GM21367 (cell line): ENCODE data around the gene PIK3R3.

Experiments used
- ATAC-seq: cut with Tn5 transposase; IDR thresholded peaks from one replicate; pipeline ENCODE4 v1.9.1; 2021; ENCODE audit not compliant: unreplicated experiment

Gene PIK3R3

DNA sequence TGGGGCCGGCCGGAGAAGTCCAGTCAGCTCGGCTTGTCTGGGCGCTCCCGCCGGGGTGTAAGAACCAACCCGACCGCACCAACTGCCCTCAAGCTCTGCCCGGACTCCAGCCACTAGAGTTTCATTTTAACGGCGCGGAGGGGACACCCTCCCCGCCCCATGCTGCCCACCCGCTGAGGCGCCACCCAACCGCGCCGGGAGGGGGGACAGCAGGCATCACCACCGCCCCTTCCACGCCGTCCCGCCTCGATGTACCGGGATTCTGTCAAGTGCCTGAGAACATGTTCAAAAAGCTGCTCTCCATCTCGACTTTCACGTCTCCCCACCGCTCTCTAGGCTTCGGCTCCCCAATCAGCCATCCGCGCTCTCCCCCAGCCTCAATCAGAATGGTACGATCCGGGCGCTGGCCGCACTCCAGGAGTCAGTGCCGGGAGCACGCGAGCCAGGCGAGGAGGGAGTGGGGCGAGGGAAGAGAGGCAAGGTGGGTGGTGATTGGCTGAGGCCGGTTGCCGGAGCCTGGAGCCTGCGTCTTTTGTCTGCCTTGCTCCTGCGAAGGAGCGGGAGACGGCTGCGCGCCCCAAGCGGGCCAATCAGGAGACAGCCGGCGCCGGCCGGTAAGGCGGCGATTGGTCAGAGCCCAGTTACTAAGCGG is at the start of gene PIK3R3:
Gene PIK3R3, minus strand, starts transcription at position 101 of the 652 bp plus-strand sequence. CDS start 677 bp downstream, outside the sequence.
- peak; percentile 81 for ATAC-seq

GRCh38 chr1:46181343-46182260 is 49.2 kb upstream of the PIK3R3 start:
- ATAC-seq = no peak

DNA sequence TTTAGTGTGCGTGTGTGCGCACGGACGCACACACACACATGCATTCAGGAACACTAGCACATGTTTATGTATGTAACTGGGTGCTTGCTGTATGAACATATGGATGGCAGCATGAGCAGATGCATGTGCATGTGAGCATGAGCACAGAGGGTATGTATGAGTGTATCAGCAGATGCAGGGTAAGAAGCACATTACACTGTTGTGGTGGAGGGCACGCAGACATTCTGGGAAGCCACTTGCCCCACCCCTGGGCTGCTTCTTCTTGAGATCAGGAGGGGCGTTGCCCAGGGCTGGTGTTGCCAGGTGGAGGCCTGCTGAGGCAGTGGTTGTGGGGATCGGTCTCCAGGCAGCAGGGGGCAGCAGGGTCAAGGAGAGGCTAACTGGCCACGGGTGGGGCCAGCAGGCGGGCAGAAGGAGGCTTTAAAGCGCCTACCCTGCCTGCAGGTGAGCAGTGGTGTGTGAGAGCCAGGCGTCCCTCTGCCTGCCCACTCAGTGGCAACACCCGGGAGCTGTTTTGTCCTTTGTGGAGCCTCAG is 47.7 kb upstream of the PIK3R3 start:
- no peak for ATAC-seq

DNA sequence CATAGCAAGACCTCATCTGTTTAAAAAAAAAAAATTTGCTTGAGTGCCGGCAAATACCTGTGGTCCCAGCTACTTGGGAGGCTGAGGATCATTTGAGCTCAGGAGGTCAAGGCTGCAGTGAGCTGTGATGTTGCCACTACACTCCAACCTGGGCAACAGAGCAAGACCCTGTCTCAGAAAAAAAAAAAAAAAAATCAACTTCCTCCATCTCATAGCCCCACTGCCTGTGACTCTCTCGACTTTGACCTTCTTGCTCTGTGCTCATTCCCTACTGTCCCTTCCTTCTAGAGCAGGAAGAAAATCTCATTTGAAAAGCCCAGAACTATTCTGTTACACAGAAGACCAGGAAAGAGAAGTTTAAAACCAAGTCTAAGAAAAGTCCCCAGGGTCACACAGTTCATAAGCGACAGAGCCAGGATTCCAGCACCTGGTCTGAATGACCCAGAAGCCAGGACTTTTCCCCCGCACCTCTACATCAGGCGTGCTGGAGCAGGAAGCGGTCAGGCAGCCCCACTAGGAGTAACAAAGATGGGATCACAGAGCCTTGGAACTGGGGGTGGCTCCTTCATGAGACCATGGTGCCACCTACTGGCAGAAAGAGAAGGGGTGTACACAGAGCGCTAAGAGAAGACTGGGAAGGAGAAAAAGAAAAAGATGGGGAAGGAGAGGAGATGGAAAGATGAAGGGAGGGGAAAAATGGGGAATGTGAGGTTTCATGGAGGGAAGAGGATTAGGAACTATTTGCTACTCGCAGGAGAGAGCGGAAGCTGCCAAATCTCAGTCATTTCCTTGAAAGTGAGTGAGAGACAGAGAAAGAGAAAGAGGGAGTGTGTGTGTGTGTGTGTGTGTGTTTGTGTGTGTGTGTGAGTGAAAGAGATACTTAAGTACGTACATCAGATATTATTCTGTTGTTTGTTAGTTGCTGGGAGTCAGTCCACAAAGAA is 47.0 kb upstream of the PIK3R3 start:
- ATAC-seq = no peak

- no peak for ATAC-seq
Observed at GRCh38 chr1:46176211-46176865, 43.9 kb upstream of the PIK3R3 start, which contains the start of gene P3R3URF. TSS of gene P3R3URF (minus strand) at chr1:46176488. CDS start at chr1:46176471, 17 bp downstream.

GRCh38 chr1:46175243-46175642 is 42.8 kb upstream of the PIK3R3 start:
- no peak for ATAC-seq

GRCh38 chr1:46174448-46175231 is 42.2 kb upstream of the PIK3R3 start, which contains the start of gene TSPAN1:
TSS of gene TSPAN1 (plus strand) at chr1:46175087. CDS start at chr1:46181108, 6,021 bp downstream.
- no peak for ATAC-seq

DNA sequence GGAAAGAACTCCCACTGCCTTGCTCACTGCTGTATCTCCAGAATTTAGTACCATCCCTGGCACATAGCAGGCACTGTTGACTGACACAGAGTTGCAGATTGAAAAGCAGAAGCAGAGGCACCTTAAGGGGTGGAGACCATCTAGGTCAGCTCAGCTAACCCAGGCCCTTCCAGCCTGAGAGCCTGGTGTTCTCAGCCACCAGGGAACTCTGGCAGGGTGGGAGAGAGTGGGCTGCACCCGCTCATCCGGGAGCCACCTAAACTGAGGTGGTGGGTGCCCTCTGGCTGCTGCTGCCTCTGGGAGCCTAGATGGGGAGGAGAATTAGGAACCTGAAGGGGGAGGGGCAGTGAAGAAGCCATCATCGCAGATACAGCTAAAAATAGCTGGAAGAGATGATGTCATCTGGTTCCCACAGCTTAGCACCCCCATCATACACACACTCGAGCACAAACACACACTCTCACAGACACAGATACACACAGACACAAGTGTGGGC is 41.0 kb upstream of the PIK3R3 start:
- no peak for ATAC-seq

GRCh38 chr1:46172321-46172720 is 39.9 kb upstream of the PIK3R3 start:
- no peak for ATAC-seq

- ATAC-seq = no peak
Observed at GRCh38 chr1:46171871-46172270, 39.4 kb upstream of the PIK3R3 start.

DNA sequence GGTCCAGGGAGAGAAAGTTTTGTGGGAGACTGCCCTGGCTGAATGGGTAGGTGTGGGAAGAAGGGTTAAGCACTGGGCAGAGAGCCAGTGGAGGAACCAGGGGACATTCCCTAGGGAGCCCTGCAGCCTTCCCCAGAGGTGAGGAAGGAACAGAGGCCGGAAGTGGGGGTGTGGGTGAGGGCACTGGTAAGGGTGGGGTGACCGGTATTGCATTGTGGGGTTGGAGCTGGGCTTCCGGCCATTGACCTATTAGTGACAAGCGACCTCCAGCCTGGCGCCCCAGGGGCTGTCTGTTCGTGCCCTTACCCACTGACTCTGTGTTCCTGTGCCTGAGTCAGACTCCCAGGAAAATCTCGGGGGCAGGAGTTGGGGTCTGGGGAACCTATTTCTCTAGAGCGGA is 38.9 kb upstream of the PIK3R3 start:
- ATAC-seq = no peak

DNA sequence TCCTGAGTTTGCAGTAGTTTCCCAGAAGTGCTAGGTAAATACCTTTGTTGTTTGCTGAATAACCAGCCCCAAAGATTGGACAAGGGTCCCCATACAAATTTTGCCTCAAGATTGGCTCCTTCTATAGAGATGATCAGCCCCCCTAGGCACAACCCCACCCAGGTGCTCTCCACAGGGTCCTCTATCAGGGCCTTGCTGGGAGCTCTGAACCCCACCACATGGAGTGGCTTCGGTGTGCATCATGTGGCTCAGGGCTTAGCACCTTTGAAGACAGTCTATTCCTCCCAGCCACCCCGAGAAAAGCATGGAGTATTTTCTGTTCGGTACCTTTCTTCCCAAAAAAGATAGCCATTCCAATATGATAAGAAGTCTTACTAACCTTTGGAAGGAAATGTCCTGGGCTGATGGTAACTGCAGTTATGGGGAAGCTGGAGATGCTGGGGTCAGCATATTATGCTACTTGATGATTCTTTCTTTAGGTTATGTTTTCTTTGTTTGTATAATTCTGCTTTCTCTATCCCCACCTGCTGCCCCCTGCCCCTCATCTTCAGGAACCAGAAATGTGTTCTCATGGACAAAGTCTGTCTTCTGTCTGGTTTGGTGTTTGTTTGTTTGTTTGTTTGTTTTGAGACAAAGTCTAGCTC is 37.5 kb upstream of the PIK3R3 start:
- no peak for ATAC-seq

- no peak for ATAC-seq
Observed at GRCh38 chr1:46168477-46168876, 36.0 kb upstream of the PIK3R3 start.

DNA sequence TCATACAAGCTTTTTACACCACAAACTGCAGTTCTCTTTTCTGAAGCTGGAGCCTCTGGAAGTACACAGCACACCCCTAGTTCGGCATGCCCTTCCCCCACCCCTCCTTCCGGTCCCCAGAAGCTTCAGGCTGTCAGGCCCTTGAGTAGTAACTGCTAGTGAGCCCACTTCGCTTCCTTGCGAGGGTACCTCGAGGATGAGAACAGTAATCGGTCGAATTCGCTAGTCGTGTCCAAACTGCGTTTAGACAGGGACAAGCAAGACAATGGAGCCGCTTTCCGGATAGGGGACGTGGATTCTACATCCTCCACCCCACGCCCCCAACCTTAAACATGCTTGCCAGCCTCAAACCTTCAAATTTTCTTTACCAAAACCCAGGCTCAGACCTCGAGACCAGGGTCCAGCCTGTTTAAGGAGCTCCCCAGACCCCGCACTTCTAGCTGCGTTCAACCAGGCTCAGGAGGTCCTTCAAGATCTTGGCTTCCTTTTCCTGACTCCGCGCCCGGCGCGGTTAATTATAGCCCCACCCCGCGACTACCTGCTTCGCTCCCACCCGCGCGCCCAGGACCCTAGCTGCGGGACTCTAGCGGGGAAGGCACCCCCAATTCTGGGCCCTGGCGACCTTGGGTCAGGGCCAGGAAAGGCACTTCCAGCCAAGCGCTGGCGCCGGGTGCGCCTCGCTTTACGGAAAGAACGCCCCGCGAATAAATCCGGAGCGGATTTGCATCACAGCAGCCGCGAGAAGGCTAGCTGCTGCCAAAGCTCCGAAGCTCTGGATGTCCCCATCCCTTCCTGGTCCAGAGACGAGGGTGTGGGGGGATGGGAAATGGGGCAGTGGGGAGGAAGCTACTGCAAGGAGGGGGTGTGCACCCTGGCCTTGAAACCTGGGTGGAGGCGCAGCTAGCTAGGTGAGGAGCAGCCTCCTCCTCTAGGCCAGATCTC is 34.4 kb upstream of the PIK3R3 start:
- ATAC-seq = peak; percentile 41

- no peak for ATAC-seq
Observed at GRCh38 chr1:46160212-46160611, 27.8 kb upstream of the PIK3R3 start.

GRCh38 chr1:46159516-46159915 is 27.1 kb upstream of the PIK3R3 start:
- ATAC-seq = no peak
